H1 (cell line): ENCODE data around the gene PMM2. TPM values are rescaled to one million over a fixed set of nuclear protein-coding genes. Genes with fewer than 3 reads are reported as not detected.

Experiments used
- CTCF ChIA-PET: fragments of 300-600 bp; sonication (Branson Sonifier 250); formaldehyde crosslinking; loops from one replicate; lab custom pipeline; 2021; ENCODE audit not compliant: partially characterized antibody; lab: Charles Lee
- POLR2A ChIA-PET: fragments of 300-600 bp; sonication (Branson Sonifier 250); formaldehyde crosslinking; loops from one replicate; lab custom pipeline; 2021; ENCODE audit warnings: inconsistent platforms; ENCODE audit not compliant: partially characterized antibody; lab: Charles Lee
- DNase-seq, 2 experiments: peaks; one replicate each; pipeline versions ENCODE4 v3.0.0 to v3.0.0-alpha.2; 2010 to 2022; ENCODE audit warnings: low spot score in 2 of 2, low read depth in 1 of 2, mixed read lengths in 1 of 2
- FAIRE-seq: peaks from 2 replicates; lab custom pipeline; 2011; peaks lifted over from hg19 to GRCh38; lab: Jason Lieb, UNC
- H2AFZ ChIP-seq: 2 replicates; pipeline ENCODE4 v1.8.1; 2012; ENCODE audit warnings: low read length, inconsistent platforms
- H2AK5ac ChIP-seq: 2 replicates; pipeline ENCODE4 v1.6.1; 2013; ENCODE audit warnings: low read depth, low read length
- H2BK120ac ChIP-seq: replicated peaks from 2 replicates; pipeline ENCODE3; 2013; ENCODE audit warnings: low read depth, low read length, inconsistent platforms
- H2BK12ac ChIP-seq: 2 replicates; pipeline ENCODE4 v1.6.1; 2013; ENCODE audit warnings: low read depth, low read length
- H2BK15ac ChIP-seq: 2 replicates; pipeline ENCODE4 v1.6.1; 2013; ENCODE audit warnings: low read length
- H2BK20ac ChIP-seq: 2 replicates; pipeline ENCODE4 v1.6.1; 2013; ENCODE audit warnings: low read length
- H2BK5ac ChIP-seq: 2 replicates; pipeline ENCODE4 v1.6.1; 2013; ENCODE audit warnings: low read depth, low read length
- H3K14ac ChIP-seq: 2 replicates; pipeline ENCODE4 v1.6.1; 2013; ENCODE audit warnings: inconsistent platforms; ENCODE audit not compliant: insufficient read length
- H3K18ac ChIP-seq: 2 replicates; pipeline ENCODE4 v1.6.1; 2013; ENCODE audit warnings: low read length; ENCODE audit errors: extremely low read depth
- H3K23ac ChIP-seq: 2 replicates; pipeline ENCODE4 v1.6.1; 2013; ENCODE audit warnings: inconsistent platforms; ENCODE audit not compliant: insufficient read length
- H3K23me2 ChIP-seq: 2 replicates; pipeline ENCODE4 v1.6.1; 2013; ENCODE audit warnings: low read depth, low read length
- H3K27ac ChIP-seq: 2 replicates; pipeline ENCODE4 v1.6.1; 2011; ENCODE audit warnings: low read depth, low read length, inconsistent platforms
- H3K27me3 ChIP-seq, 4 experiments: replicated peaks in 1 of 4; 1 replicate in 1 of 4; 2 replicates in 3 of 4; pipeline versions ENCODE4 v1.6.1 to v1.8.1; 2011 to 2013; ENCODE audit warnings: low read length in 3 of 4, mild to moderate bottlenecking in 3 of 4, inconsistent platforms in 2 of 4, mixed read lengths in 2 of 4, moderate library complexity in 1 of 4; ENCODE audit not compliant: control insufficient read depth in 3 of 4, insufficient read depth in 3 of 4; ENCODE audit errors: extremely low read depth in 1 of 4
- H3K36me3 ChIP-seq, 4 experiments: 2 replicates each; pipeline versions ENCODE4 v1.6.1 to v1.8.1; 2011 to 2013; ENCODE audit warnings: mild to moderate bottlenecking in 4 of 4, low read length in 3 of 4, moderate library complexity in 2 of 4, control low read depth in 1 of 4, inconsistent platforms in 1 of 4; ENCODE audit not compliant: insufficient read depth in 4 of 4, control insufficient read depth in 2 of 4
- H3K4ac ChIP-seq: replicated peaks from 2 replicates; pipeline ENCODE3; 2013; ENCODE audit warnings: low read length, low read depth, mixed read lengths, inconsistent platforms; ENCODE audit not compliant: insufficient read length
- H3K4me1 ChIP-seq, 4 experiments: replicated peaks in 1 of 4; 1 replicate in 1 of 4; 2 replicates in 3 of 4; pipeline versions ENCODE4 v1.6.1 to v1.8.1; 2011 to 2013; ENCODE audit warnings: low read length in 3 of 4, inconsistent platforms in 2 of 4, mixed read lengths in 1 of 4; ENCODE audit not compliant: insufficient read depth in 4 of 4, control insufficient read depth in 3 of 4
- H3K4me2 ChIP-seq, 2 experiments: 2 replicates each; pipeline versions ENCODE4 v1.6.1 to v1.8.1; 2011 to 2013; ENCODE audit warnings: low read depth in 2 of 2, low read length in 2 of 2, control low read depth in 1 of 2, inconsistent platforms in 1 of 2, mild to moderate bottlenecking in 1 of 2; ENCODE audit not compliant: insufficient read depth in 1 of 2
- H3K4me3 ChIP-seq, 4 experiments: fragments of 200-600, 300-600 bp in 1 of 4; sonication (generic), shearing (Covaris generic), sonication (Bioruptor Twin) in 1 of 4; 2 replicates each; pipeline versions ENCODE4 v1.5.1 to v1.8.1; 2011 to 2016; ENCODE audit warnings: low read length in 4 of 4, low read depth in 3 of 4, control low read depth in 2 of 4, inconsistent platforms in 2 of 4, mild to moderate bottlenecking in 2 of 4, mixed read lengths in 1 of 4, moderate library complexity in 1 of 4; ENCODE audit not compliant: insufficient read depth in 2 of 4; ENCODE audit errors: extremely low read depth in 1 of 4
- H3K56ac ChIP-seq: replicated peaks from 2 replicates; pipeline ENCODE3; 2013; ENCODE audit warnings: low read depth, mild to moderate bottlenecking, mixed read lengths, low read length, inconsistent platforms; ENCODE audit not compliant: insufficient read length
- H3K79me1 ChIP-seq: 2 replicates; pipeline ENCODE4 v1.6.1; 2013; ENCODE audit warnings: low read depth, low read length, control low read depth
- H3K79me2 ChIP-seq, 2 experiments: 2 replicates each; pipeline versions ENCODE4 v1.6.1 to v1.8.1; 2012 to 2013; ENCODE audit warnings: low read length in 2 of 2, mild to moderate bottlenecking in 2 of 2, inconsistent platforms in 1 of 2; ENCODE audit not compliant: insufficient read depth in 2 of 2, control insufficient read depth in 1 of 2
- H3K9ac ChIP-seq, 4 experiments: replicated peaks in 1 of 4; 1 replicate in 1 of 4; 2 replicates in 3 of 4; pipeline versions ENCODE4 v1.6.1 to v1.8.1; 2011 to 2013; ENCODE audit warnings: low read depth in 3 of 4, low read length in 3 of 4, control low read depth in 2 of 4, mild to moderate bottlenecking in 2 of 4, moderate library complexity in 2 of 4, inconsistent platforms in 1 of 4; ENCODE audit errors: extremely low read depth in 1 of 4
- H3K9me3 ChIP-seq, 2 experiments: 2 replicates each; pipeline versions ENCODE4 v1.6.1 to v1.8.1; 2012 to 2013; ENCODE audit warnings: mild to moderate bottlenecking in 2 of 2, moderate library complexity in 2 of 2, control low read depth in 1 of 2, inconsistent platforms in 1 of 2, low read depth in 1 of 2, low read length in 1 of 2, mixed read lengths in 1 of 2; ENCODE audit not compliant: insufficient read depth in 2 of 2
- H4K20me1 ChIP-seq, 2 experiments: replicated peaks in 1 of 2; 2 replicates each; pipeline versions ENCODE3 to v1.8.1; 2011 to 2013; ENCODE audit warnings: inconsistent platforms in 2 of 2, low read length in 2 of 2, mild to moderate bottlenecking in 1 of 2; ENCODE audit not compliant: insufficient read depth in 2 of 2, control insufficient read depth in 1 of 2
- H4K5ac ChIP-seq: 2 replicates; pipeline ENCODE4 v1.6.1; 2013; ENCODE audit warnings: low read length, low read depth, mixed read lengths, inconsistent platforms; ENCODE audit not compliant: insufficient read length
- H4K8ac ChIP-seq: 2 replicates; pipeline ENCODE4 v1.8.0; 2013; ENCODE audit warnings: mild to moderate bottlenecking, moderate library complexity, low read length, inconsistent platforms; ENCODE audit not compliant: insufficient read depth; ENCODE audit errors: extremely low read depth
- H4K91ac ChIP-seq: replicated peaks from 2 replicates; pipeline ENCODE3; 2013; ENCODE audit warnings: low read length, mixed read lengths, inconsistent platforms; ENCODE audit not compliant: insufficient read length
- BRCA1 ChIP-seq: IDR thresholded peaks from 2 replicates; pipeline ENCODE4 v1.6.1; 2012; ENCODE audit warnings: low read depth, low read length, improper control_type of control experiment
- CREB1 ChIP-seq: IDR thresholded peaks from 2 replicates; pipeline ENCODE4 v1.6.1; 2012; ENCODE audit warnings: inconsistent platforms
- HDAC2 ChIP-seq, 2 experiments: fragments of 300-600 bp in 1 of 2; sonication (generic) in 1 of 2; IDR thresholded peaks; 2 replicates each; pipeline ENCODE4 v1.6.1; 2011 to 2012; ENCODE audit warnings: low read depth in 2 of 2, low read length in 2 of 2, mild to moderate bottlenecking in 2 of 2, moderate library complexity in 2 of 2, borderline replicate concordance in 1 of 2, inconsistent platforms in 1 of 2
- NRF1 ChIP-seq: IDR thresholded peaks from 2 replicates; pipeline ENCODE4 v1.6.1; 2011; ENCODE audit warnings: mild to moderate bottlenecking, low read depth, low read length, improper control_type of control experiment
- RFX5 ChIP-seq: IDR thresholded peaks from 2 replicates; pipeline ENCODE4 v1.6.1; 2011; ENCODE audit warnings: low read depth, low read length, improper control_type of control experiment, borderline replicate concordance
- SAP30 ChIP-seq: fragments of 300-600 bp; sonication (generic); IDR thresholded peaks from 2 replicates; pipeline ENCODE4 v1.7.1; 2012; ENCODE audit warnings: low read length, moderate library complexity, mild to moderate bottlenecking, inconsistent platforms; ENCODE audit not compliant: insufficient read depth, insufficient replicate concordance
- SP4 ChIP-seq: IDR thresholded peaks from 2 replicates; pipeline ENCODE4 v1.6.1; 2012; ENCODE audit warnings: low read length, inconsistent platforms
- SUZ12 ChIP-seq: fragments of 200-600 bp; sonication (generic); IDR thresholded peaks from 2 replicates; pipeline ENCODE4 v1.6.1; 2012; ENCODE audit warnings: mild to moderate bottlenecking, inconsistent platforms, low read length, moderate library complexity, mixed read lengths
- USF2 ChIP-seq: IDR thresholded peaks from 2 replicates; pipeline ENCODE4 v1.6.1; 2011; ENCODE audit warnings: low read length, improper control_type of control experiment
- YY1 ChIP-seq: IDR thresholded peaks from 2 replicates; pipeline ENCODE4 v1.6.1; 2011; ENCODE audit warnings: low read depth, mild to moderate bottlenecking, low read length
- ZNF274 ChIP-seq: IDR thresholded peaks from 2 replicates; pipeline ENCODE4 v1.7.0; 2012; ENCODE audit warnings: low read length, borderline replicate concordance; ENCODE audit errors: extremely low read depth
- WGBS, 2 experiments: shearing (Covaris generic) in 1 of 2; methylation state at CpG; one replicate each; pipeline versions ENCODE4 v1.1.6 to v1.1.7; 2013 to 2015; ENCODE audit warnings: low lambda C conversion rate in 2 of 2, mixed read lengths in 2 of 2, inconsistent platforms in 1 of 2, low coverage in 1 of 2, missing lambda C conversion rate in 1 of 2; ENCODE audit not compliant: insufficient replicate concordance in 2 of 2, insufficient coverage in 1 of 2, insufficient read length in 1 of 2; ENCODE audit errors: extremely low coverage in 1 of 2, missing lambda C conversion rate in 1 of 2; 5-methylcytosine and 5-hydroxymethylcytosine counted together
- polyA plus RNA-seq, 7 experiments: library from polyadenylated mRNA; depleted of rRNA in 3 of 7; stranded (reverse) in 5 of 7; unstranded in 2 of 7; fragments of >200 nt in 5 of 7; fragments of 200-250 nt in 2 of 7; gene quantifications; 1 replicate in 5 of 7; 2 replicates in 1 of 7; 4 replicates in 1 of 7; pipeline versions ENCODE4 v1.2.1 to v1.2.3, GENCODE V29; 2011 to 2013; ENCODE audit warnings: missing spikeins in 2 of 7, mixed read lengths in 2 of 7
- total RNA-seq: library from RNA; stranded (reverse); fragmentation: NEBNext Ultra II Directional; extraction: Animal tissue kit (Norgen Biotek cat#: 25700); gene quantifications from 2 replicates; pipeline ENCODE4 v1.2.1, GENCODE V29; 2021

The PMM2 gene
- total and polyA plus RNA-seq, 2 of the 8 experiments (the other 6 are each of a cell fraction or from before 2014, with no cell fraction given) = 26.2 to 49.4 TPM

GRCh38 chr16:8898660-8899318 lies 101.2 kb downstream of the PMM2 start:
- CTCF ChIA-PET = interaction anchor here (0.8 to 3.5 kb wide), 11 partner anchors 9 to 234 kb away, joined by 3 to 14 read pairs (median 4); partner anchors contain the start of gene LITAFD
- no peak overlapping the region for H2AFZ ChIP-seq
- H3K4me1 ChIP-seq = no peaks in the 10 kb centered on the region; a peak in 2 of 7 replicates
- H3K9ac ChIP-seq = no peak overlapping the region; a peak in 1 of 7 replicates
- POLR2A ChIA-PET = interaction anchor here (0.6 to 2.0 kb wide), 4 partner anchors 11 to 49 kb away, joined by 3 to 6 read pairs (median 3); no protein-coding TSS in a partner anchor
- H2AK5ac ChIP-seq = no peak overlapping the region
- H3K4me3 ChIP-seq = no peak overlapping the region
- no peak overlapping the region for H3K4me2 ChIP-seq
- H2BK5ac ChIP-seq = no peak overlapping the region
- no peak overlapping the region for H3K4ac ChIP-seq
- no peak overlapping the region for H3K23ac ChIP-seq
- H3K27ac ChIP-seq = no peak overlapping the region
- H4K5ac ChIP-seq = no peak overlapping the region
- H4K8ac ChIP-seq = no peak overlapping the region
- WGBS, 2 experiments = 90% methylated on average over 3 of the region's 3 CpGs; no CpG with 5 or more reads in 1 of the 2 experiments
- DNase-seq (no peak), FAIRE-seq (no peak)
- H2BK15ac ChIP-seq = no peak overlapping the region
- H3K14ac ChIP-seq = no peak overlapping the region
- no peaks in the 10 kb centered on the region for H3K27me3 ChIP-seq
- no peaks in the 10 kb centered on the region for H3K9me3 ChIP-seq
- no peak overlapping the region for H2BK12ac ChIP-seq
- H3K36me3 ChIP-seq = peaks cover 64 to 94% (median 83%) of the 10 kb centered on the region in 4 experiments
- no peak overlapping the region for H3K18ac ChIP-seq
- H3K79me2 ChIP-seq = no peaks in the 10 kb centered on the region
- H3K56ac ChIP-seq = no peak overlapping the region
- H4K20me1 ChIP-seq = peaks cover 0 to 9% of the 10 kb centered on the region in 2 experiments
- no peaks in the 10 kb centered on the region; the same call in 1 of the 2 replicates for H3K79me1 ChIP-seq
- no peaks in the 10 kb centered on the region for H3K23me2 ChIP-seq
- H2BK20ac ChIP-seq = no peak overlapping the region
- H4K91ac ChIP-seq = no peak overlapping the region
- H2BK120ac ChIP-seq = no peak overlapping the region
- TF ChIP-seq SUZ12 = no peak
- no peak for TF ChIP-seq CREB1
- TF ChIP-seq SP4 = no peak
- TF ChIP-seq NRF1 = no peak
- no peak for TF ChIP-seq RFX5
- TF ChIP-seq SAP30 = no peak
- TF ChIP-seq USF2 = no peak
- no peak for TF ChIP-seq ZNF274
- TF ChIP-seq HDAC2 (IDR thresholded peaks at IDR 0.05; ENCODE audit: borderline replicate concordance in 1 of 2, low read depth in 2 of 2, low read length in 2 of 2) = no peak
- no peak for TF ChIP-seq YY1
- no peak for TF ChIP-seq BRCA1
